ENCODE results near the gene HSD17B8. TPM values are rescaled to one million over a fixed set of nuclear protein-coding genes. Genes with fewer than 3 reads are reported as not detected.
A peak's percentile ranks its signal among the peaks of the same experiment; 100 is the strongest.

Gene HSD17B8
- total RNA-seq, 1 donor from 2014 or later: 6.5 TPM

DNA sequence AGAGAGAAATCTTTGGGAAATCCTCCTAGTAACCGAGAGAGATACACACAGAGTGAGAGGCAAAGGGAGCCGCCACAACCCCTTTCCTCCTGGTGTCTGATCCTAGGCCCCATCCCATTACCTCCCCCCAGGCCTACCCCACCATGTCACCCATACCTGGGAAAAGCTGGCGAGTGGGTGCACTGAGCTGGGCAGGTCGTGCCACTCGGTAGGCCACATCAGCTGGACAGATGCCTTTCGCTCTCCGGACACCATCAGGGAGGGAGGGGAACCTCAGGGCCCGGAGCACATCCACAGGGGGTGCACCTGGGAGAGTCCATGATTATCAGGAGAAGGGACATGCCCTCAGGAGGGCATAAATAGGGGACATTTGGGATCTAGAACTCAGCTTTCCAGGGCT lies 15.3 kb upstream of the HSD17B8 start:
- H3K36me3 Mint-ChIP-seq (ENCODE audit: low read depth, unreplicated experiment): peaks cover 41% of the 10 kb centered on the region
- H3K27me3 Mint-ChIP-seq (ENCODE audit: unreplicated experiment): peaks cover 10% of the 10 kb centered on the region
- no peak overlapping the region for H3K4me3 Mint-ChIP-seq (ENCODE audit: unreplicated experiment)
- no peak overlapping the region for H3K27ac Mint-ChIP-seq (ENCODE audit: unreplicated experiment)
- peaks cover 21% of the 10 kb centered on the region for H3K4me1 Mint-ChIP-seq (ENCODE audit: unreplicated experiment)
- no peaks in the 10 kb centered on the region for H3K9me3 Mint-ChIP-seq (ENCODE audit: unreplicated experiment)
- DNase-seq (ENCODE audit: low spot score): no peak
- TF ChIP-seq, protein P1, sequence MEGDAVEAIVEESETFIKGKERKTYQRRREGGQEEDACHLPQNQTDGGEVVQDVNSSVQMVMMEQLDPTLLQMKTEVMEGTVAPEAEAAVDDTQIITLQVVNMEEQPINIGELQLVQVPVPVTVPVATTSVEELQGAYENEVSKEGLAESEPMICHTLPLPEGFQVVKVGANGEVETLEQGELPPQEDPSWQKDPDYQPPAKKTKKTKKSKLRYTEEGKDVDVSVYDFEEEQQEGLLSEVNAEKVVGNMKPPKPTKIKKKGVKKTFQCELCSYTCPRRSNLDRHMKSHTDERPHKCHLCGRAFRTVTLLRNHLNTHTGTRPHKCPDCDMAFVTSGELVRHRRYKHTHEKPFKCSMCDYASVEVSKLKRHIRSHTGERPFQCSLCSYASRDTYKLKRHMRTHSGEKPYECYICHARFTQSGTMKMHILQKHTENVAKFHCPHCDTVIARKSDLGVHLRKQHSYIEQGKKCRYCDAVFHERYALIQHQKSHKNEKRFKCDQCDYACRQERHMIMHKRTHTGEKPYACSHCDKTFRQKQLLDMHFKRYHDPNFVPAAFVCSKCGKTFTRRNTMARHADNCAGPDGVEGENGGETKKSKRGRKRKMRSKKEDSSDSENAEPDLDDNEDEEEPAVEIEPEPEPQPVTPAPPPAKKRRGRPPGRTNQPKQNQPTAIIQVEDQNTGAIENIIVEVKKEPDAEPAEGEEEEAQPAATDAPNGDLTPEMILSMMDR (IDR thresholded peaks at IDR 0.05; ENCODE audit: unreplicated experiment): no peak

DNA sequence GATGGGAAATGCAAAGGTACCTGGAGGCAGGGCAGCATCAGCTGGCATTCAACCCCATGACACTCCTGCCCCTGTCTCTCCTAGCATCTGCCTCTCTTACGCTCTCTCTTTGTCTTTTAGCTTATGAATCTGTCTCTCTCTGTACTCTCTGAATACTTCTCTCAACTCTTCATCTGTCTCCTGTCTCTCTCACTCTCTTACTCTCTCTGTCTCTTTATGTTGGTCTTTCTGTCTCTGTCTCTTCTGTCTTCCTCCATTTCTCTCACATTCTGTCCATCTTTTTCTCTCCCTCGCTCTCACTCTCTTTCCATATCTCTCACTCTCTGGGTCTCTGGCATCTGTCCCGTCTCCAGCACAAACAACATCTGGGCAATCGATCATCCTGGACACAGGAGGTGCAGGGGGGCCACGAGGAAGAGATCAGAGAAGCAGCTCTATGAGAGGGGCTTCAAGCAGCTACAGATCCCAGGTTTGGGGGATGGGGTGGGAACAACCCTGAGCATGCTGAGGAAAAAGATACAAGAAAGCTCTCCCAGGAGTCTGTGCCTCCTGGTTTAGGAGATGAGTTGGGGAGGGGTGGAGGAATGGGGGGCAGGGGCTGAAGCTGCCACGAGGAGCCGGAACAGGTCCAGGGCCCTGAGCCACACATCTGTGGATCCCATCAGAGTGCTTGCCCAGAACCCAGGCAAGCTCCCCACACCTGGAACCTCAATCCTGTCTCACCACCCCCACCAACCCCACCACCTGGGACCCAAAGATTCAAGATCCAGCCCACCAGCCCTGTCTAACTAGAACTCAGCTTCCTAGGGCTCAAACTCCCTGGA lies 14.6 kb upstream of the HSD17B8 start:
- peak overlapping the region; percentile 63 for H3K4me3 Mint-ChIP-seq (ENCODE audit: unreplicated experiment)
- peaks cover 14% of the 10 kb centered on the region for H3K4me1 Mint-ChIP-seq (ENCODE audit: unreplicated experiment)
- H3K27ac Mint-ChIP-seq (ENCODE audit: unreplicated experiment): peak overlapping the region; percentile 0
- H3K9me3 Mint-ChIP-seq (ENCODE audit: unreplicated experiment): no peaks in the 10 kb centered on the region
- no peak for DNase-seq (ENCODE audit: low spot score)
- peaks cover 12% of the 10 kb centered on the region for H3K27me3 Mint-ChIP-seq (ENCODE audit: unreplicated experiment)
- H3K36me3 Mint-ChIP-seq (ENCODE audit: low read depth, unreplicated experiment): peaks cover 39% of the 10 kb centered on the region
- TF ChIP-seq, protein P1 (IDR thresholded peaks at IDR 0.05; ENCODE audit: unreplicated experiment): no peak

DNA sequence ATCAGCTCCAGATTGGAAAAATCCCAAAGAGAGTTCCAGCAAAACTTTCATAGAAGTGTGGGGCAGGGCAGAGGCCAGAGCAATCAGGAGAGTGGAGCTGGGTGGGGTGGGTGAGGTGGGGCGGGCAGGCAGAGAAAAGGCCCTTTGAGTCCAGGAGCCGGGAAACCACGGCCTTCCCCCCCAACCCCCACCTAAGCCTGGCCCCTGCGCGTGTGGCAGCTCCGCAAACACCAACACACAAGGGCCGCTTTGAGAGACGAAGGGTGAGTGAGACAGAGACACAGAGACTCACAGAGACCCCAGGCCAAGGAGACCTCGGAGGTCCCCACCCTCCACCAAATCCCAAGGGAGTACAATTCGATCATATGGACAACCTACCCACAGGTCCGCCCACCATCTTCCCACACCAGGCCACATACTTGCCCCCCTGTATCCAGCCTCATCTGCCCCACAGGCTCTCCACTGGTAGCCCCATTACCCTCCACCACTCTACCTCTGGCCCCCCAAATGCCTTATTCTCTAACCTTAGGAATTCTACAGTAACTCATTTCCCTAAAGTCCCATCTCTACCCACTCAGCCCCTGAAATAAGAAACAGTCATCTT lies 13.8 kb upstream of the HSD17B8 start:
- H3K27ac Mint-ChIP-seq (ENCODE audit: unreplicated experiment): peak overlapping the region; percentile 5
- H3K4me1 Mint-ChIP-seq (ENCODE audit: unreplicated experiment): peaks cover 12% of the 10 kb centered on the region
- H3K9me3 Mint-ChIP-seq (ENCODE audit: unreplicated experiment): no peaks in the 10 kb centered on the region
- peaks cover 14% of the 10 kb centered on the region for H3K27me3 Mint-ChIP-seq (ENCODE audit: unreplicated experiment)
- no peak for DNase-seq (ENCODE audit: low spot score)
- TF ChIP-seq, protein P1 (IDR thresholded peaks at IDR 0.05; ENCODE audit: unreplicated experiment): no peak
- peaks cover 46% of the 10 kb centered on the region for H3K36me3 Mint-ChIP-seq (ENCODE audit: low read depth, unreplicated experiment)
- peak overlapping the region; percentile 82 for H3K4me3 Mint-ChIP-seq (ENCODE audit: unreplicated experiment)

DNA sequence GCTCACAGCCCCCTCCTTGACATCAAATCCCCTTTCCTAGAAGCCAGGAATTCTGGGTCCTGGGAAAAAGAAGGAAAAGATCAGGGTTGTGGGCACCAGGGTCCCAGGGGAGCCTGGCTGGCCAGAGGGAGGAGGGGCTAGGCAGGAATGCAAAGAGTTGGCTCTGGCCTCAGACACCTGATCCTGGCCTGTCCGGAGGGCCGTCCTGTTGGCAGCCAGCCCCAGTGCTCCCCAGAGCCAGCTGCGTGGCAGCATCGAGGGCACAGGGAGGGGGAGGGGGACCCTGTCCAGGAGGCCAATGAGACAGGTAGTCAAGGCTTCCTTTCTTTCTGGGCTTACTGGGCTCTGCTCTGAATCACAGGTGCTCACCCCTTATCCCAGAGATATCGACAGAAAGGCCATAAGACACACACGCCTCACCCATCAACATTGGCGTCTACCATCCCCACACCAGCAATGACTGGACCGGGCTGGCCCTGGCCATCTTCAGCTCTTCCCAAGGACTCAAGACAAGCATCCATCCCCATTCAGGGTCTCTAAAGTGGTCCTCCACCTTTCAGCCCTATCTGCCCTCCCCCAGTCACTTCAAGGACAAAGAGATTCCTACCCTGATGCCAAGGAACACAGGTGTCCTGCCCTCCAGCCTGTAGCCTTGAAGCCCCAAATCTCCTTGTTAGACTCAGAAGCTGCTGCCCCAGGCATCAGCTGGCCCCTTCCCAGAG lies 12.9 kb upstream of the HSD17B8 start:
- TF ChIP-seq, protein P1 (IDR thresholded peaks at IDR 0.05; ENCODE audit: unreplicated experiment): no peak
- H3K9me3 Mint-ChIP-seq (ENCODE audit: unreplicated experiment): no peaks in the 10 kb centered on the region
- no peak overlapping the region for H3K27ac Mint-ChIP-seq (ENCODE audit: unreplicated experiment)
- DNase-seq (ENCODE audit: low spot score): no peak
- H3K4me3 Mint-ChIP-seq (ENCODE audit: unreplicated experiment): peak overlapping the region; percentile 84
- peaks cover 13% of the 10 kb centered on the region for H3K27me3 Mint-ChIP-seq (ENCODE audit: unreplicated experiment)
- H3K4me1 Mint-ChIP-seq (ENCODE audit: unreplicated experiment): peaks cover 11% of the 10 kb centered on the region
- peaks cover 53% of the 10 kb centered on the region for H3K36me3 Mint-ChIP-seq (ENCODE audit: low read depth, unreplicated experiment)
